Anterior cingulate cortex (tissue), 58 donors: Measurements from ENCODE around the gene NUP93.
"Not testable (repeated sequence)": the region's sequence is repeated elsewhere in the genome, so short reads cannot be mapped to it uniquely, and the experiment has no call there.

Source experiments
- DNase-seq, 58 donors: peaks; one replicate each; lab custom pipeline; 2025; lab: John Stamatoyannopoulos, UW

The NUP93 gene

GRCh38 chr16:56708525-56709442 is 21.1 kb upstream of the NUP93 start:
- DNase-seq, result no peak

GRCh38 chr16:56709443-56710040 is 20.4 kb upstream of the NUP93 start:
- no peak for DNase-seq

- no peak for DNase-seq
These were observed 19.7 kb upstream of the NUP93 start for GRCh38 chr16:56710181-56710737.

- DNase-seq, result no peak
These were observed 18.1 kb upstream of the NUP93 start for GRCh38 chr16:56711862-56712261.

GRCh38 chr16:56713794-56714193 is 16.1 kb upstream of the NUP93 start:
- no peak for DNase-seq

GRCh38 chr16:56715126-56715525 is 14.8 kb upstream of the NUP93 start:
- DNase-seq, result no peak

- DNase-seq, result no peak
These were observed 13.2 kb upstream of the NUP93 start for GRCh38 chr16:56716761-56717160.

GRCh38 chr16:56717532-56717931 is 12.4 kb upstream of the NUP93 start:
- not testable (repeated sequence) for DNase-seq

- DNase-seq, result no peak
These were observed 7.6 kb upstream of the NUP93 start for GRCh38 chr16:56722200-56722842.

GRCh38 chr16:56724191-56724590 is 5.7 kb upstream of the NUP93 start:
- no peak for DNase-seq

- DNase-seq, result no peak
These were observed 3.6 kb upstream of the NUP93 start for GRCh38 chr16:56726283-56726682.

- DNase-seq, result no peak
These were observed 3.0 kb upstream of the NUP93 start for GRCh38 chr16:56726926-56727325.

- DNase-seq, result no peak
These were observed 1.9 kb upstream of the NUP93 start for GRCh38 chr16:56728027-56728426.

GRCh38 chr16:56728980-56729734 is 772 bp upstream of the NUP93 start:
- peak in 1 of 58 donors; percentile 64 for DNase-seq

- no peak for DNase-seq
These were observed 2.4 kb downstream of the NUP93 start for GRCh38 chr16:56732366-56732765.

GRCh38 chr16:56732832-56733231 is 2.9 kb downstream of the NUP93 start:
- no peak for DNase-seq

GRCh38 chr16:56734429-56734828 is 4.5 kb downstream of the NUP93 start:
- no peak for DNase-seq

GRCh38 chr16:56736476-56736875 is 6.5 kb downstream of the NUP93 start:
- DNase-seq, result peak in 1 of 58 donors; percentile 43

- DNase-seq, result no peak
These were observed 7.6 kb downstream of the NUP93 start for GRCh38 chr16:56737539-56737938.

- no peak for DNase-seq
These were observed 8.3 kb downstream of the NUP93 start for GRCh38 chr16:56738221-56738620.
